IMR-90 (cell line): Measurements from ENCODE around the gene ST6GALNAC3. TPM values are rescaled to one million over a fixed set of nuclear protein-coding genes. Genes with fewer than 3 reads are reported as not detected.

Source experiments
- ATAC-seq: fragments of 200-7000 bp; cut with Tn5 transposase; 2 replicates; pipeline ENCODE4 v1.9.1; 2020; ENCODE audit warnings: low read depth, mild to moderate bottlenecking, moderate library complexity
- BruUV-seq: library from RNA; stranded (reverse); fragments of 400-500 nt; replicated peaks from 2 replicates; lab custom pipeline; 2021; lab: Mats Ljungman, UMichigan
- CTCF ChIA-PET: fragments of 300-600 bp; formaldehyde crosslinking; extraction: SDS; loops from one replicate; lab custom pipeline; 2021; ENCODE audit warnings: antibody characterized with exemption; lab: Yijun Ruan, JAX
- POLR2A ChIA-PET: fragments of 300-600 bp; sonication (Branson Sonifier 250); formaldehyde crosslinking; loops from one replicate; lab custom pipeline; 2022; ENCODE audit warnings: antibody characterized with exemption; ENCODE audit not compliant: unreplicated experiment; lab: Charles Lee
- DNase-seq: peaks from one replicate; pipeline ENCODE4 v3.0.0; 2013
- H2AFZ ChIP-seq: replicated peaks from 2 replicates; pipeline ENCODE3; 2013; ENCODE audit warnings: low read length, mild to moderate bottlenecking; ENCODE audit not compliant: poor library complexity
- H2AK5ac ChIP-seq: 2 replicates; pipeline ENCODE4 v1.6.1; 2013; ENCODE audit warnings: low read depth, low read length, inconsistent platforms
- H2AK9ac ChIP-seq: replicated peaks from 2 replicates; pipeline ENCODE3; 2013; ENCODE audit warnings: mild to moderate bottlenecking, low read depth, low read length, moderate library complexity; ENCODE audit not compliant: poor library complexity
- H2BK120ac ChIP-seq: 2 replicates; pipeline ENCODE4 v1.6.1; 2013; ENCODE audit warnings: low read depth, low read length, inconsistent platforms
- H2BK15ac ChIP-seq: 3 replicates; pipeline ENCODE4 v1.6.1; 2013; ENCODE audit warnings: low read depth, low read length, inconsistent platforms
- H2BK20ac ChIP-seq: 2 replicates; pipeline ENCODE4 v1.6.1; 2013; ENCODE audit warnings: low read depth, mild to moderate bottlenecking, inconsistent platforms, low read length, moderate library complexity
- H2BK5ac ChIP-seq: 2 replicates; pipeline ENCODE4 v1.6.1; 2013; ENCODE audit warnings: mild to moderate bottlenecking, low read depth, low read length, inconsistent platforms; ENCODE audit not compliant: poor library complexity, severe bottlenecking
- H3K14ac ChIP-seq: replicated peaks from 2 replicates; pipeline ENCODE4 v1.6.1; 2013; ENCODE audit warnings: low read depth, low read length, inconsistent platforms
- H3K18ac ChIP-seq: 2 replicates; pipeline ENCODE4 v1.6.1; 2013; ENCODE audit warnings: low read depth, low read length, control low read depth
- H3K23ac ChIP-seq: 2 replicates; pipeline ENCODE4 v1.6.1; 2013; ENCODE audit warnings: low read depth, low read length, inconsistent platforms
- H3K27ac ChIP-seq: 2 replicates; pipeline ENCODE4 v1.5.1; 2013; ENCODE audit warnings: mild to moderate bottlenecking, control low read depth, low read length; ENCODE audit not compliant: insufficient read depth
- H3K27me3 ChIP-seq: 2 replicates; pipeline ENCODE4 v1.6.1; 2013; ENCODE audit warnings: low read length; ENCODE audit not compliant: control insufficient read depth, insufficient read depth
- H3K36me3 ChIP-seq: 2 replicates; pipeline ENCODE4 v1.6.1; 2013; ENCODE audit warnings: low read length, mixed read lengths; ENCODE audit not compliant: control insufficient read depth, insufficient read depth
- H3K4ac ChIP-seq: 2 replicates; pipeline ENCODE4 v1.6.1; 2013; ENCODE audit warnings: low read depth, low read length, inconsistent platforms
- H3K4me1 ChIP-seq: 2 replicates; pipeline ENCODE4 v1.6.1; 2013; ENCODE audit warnings: low read length, mixed read lengths; ENCODE audit not compliant: control insufficient read depth, insufficient read depth
- H3K4me2 ChIP-seq: 2 replicates; pipeline ENCODE4 v1.6.1; 2013; ENCODE audit warnings: low read depth, mild to moderate bottlenecking, control low read depth, low read length, moderate library complexity
- H3K4me3 ChIP-seq: 2 replicates; pipeline ENCODE4 v1.5.1; 2013; ENCODE audit warnings: low read depth, mild to moderate bottlenecking, control low read depth, low read length, moderate library complexity; ENCODE audit not compliant: insufficient read depth
- H3K56ac ChIP-seq: 2 replicates; pipeline ENCODE4 v1.6.1; 2013; ENCODE audit warnings: low read length, inconsistent platforms; ENCODE audit not compliant: insufficient read depth; ENCODE audit errors: extremely low read depth
- H3K79me1 ChIP-seq, 2 experiments: 2 replicates each; pipeline ENCODE4 v1.6.1; 2013; ENCODE audit warnings: low read length in 2 of 2, inconsistent platforms in 1 of 2, low read depth in 1 of 2
- H3K9ac ChIP-seq: 2 replicates; pipeline ENCODE4 v1.6.1; 2013; ENCODE audit warnings: low read depth, low read length, control low read depth
- H3K9me1 ChIP-seq: 2 replicates; pipeline ENCODE4 v1.6.1; 2013; ENCODE audit warnings: low read length, inconsistent platforms; ENCODE audit not compliant: insufficient read depth
- H3K9me3 ChIP-seq: 2 replicates; pipeline ENCODE4 v1.6.1; 2013; ENCODE audit warnings: low read length; ENCODE audit not compliant: control insufficient read depth, insufficient read depth
- H4K20me1 ChIP-seq: 2 replicates; pipeline ENCODE4 v1.6.1; 2013; ENCODE audit warnings: low read length, inconsistent platforms; ENCODE audit not compliant: insufficient read depth
- H4K5ac ChIP-seq: 2 replicates; pipeline ENCODE4 v1.6.1; 2013; ENCODE audit warnings: mild to moderate bottlenecking, low read depth, low read length, control low read depth
- H4K8ac ChIP-seq, 2 experiments: 2 replicates each; pipeline ENCODE4 v1.6.1; 2013; ENCODE audit warnings: low read depth in 2 of 2, low read length in 2 of 2, control low read depth in 1 of 2, inconsistent platforms in 1 of 2
- H4K91ac ChIP-seq: 2 replicates; pipeline ENCODE4 v1.6.1; 2013; ENCODE audit warnings: low read depth, low read length, inconsistent platforms; ENCODE audit not compliant: insufficient read depth
- BHLHE40 ChIP-seq: fragments of 150-350 bp; IDR thresholded peaks from 2 replicates; pipeline ENCODE4 v1.6.1; 2016; ENCODE audit warnings: mild to moderate bottlenecking, low read depth, low read length
- CEBPB ChIP-seq: IDR thresholded peaks from 2 replicates; pipeline ENCODE4 v1.6.1; 2012; ENCODE audit warnings: low read depth, low read length, improper control_type of control experiment
- MAFK ChIP-seq: IDR thresholded peaks from 2 replicates; pipeline ENCODE4 v1.6.1; 2012; ENCODE audit warnings: low read depth, low read length, improper control_type of control experiment
- POLR2A ChIP-seq: IDR thresholded peaks from 2 replicates; pipeline ENCODE4 v1.6.1; 2012; ENCODE audit warnings: mild to moderate bottlenecking, low read depth, low read length
- RCOR1 ChIP-seq: IDR thresholded peaks from 2 replicates; pipeline ENCODE4 v1.6.1; 2012; ENCODE audit warnings: mild to moderate bottlenecking, low read length, improper control_type of control experiment; ENCODE audit not compliant: insufficient replicate concordance
- RFX5 ChIP-seq: IDR thresholded peaks from 2 replicates; pipeline ENCODE4 v1.8.0; 2012; ENCODE audit warnings: low read depth, mild to moderate bottlenecking, low read length, moderate library complexity
- SMC3 ChIP-seq: fragments of 150-350 bp; IDR thresholded peaks from 2 replicates; pipeline ENCODE4 v1.6.1; 2016; ENCODE audit warnings: low read depth, mild to moderate bottlenecking, antibody characterized with exemption, low read length, moderate library complexity
- dilution Hi-C: fragments of 300-500 bp; cut with HindIII; formaldehyde crosslinking; loops from one replicate; pipeline ENCODE4 v1.14.3; 2018; ENCODE audit warnings: low sequenced_read_pairs; ENCODE audit not compliant: unreplicated experiment
- in situ Hi-C: fragments of 300-500 bp; cut with MboI; formaldehyde crosslinking; loops from 3 replicates; pipeline ENCODE4 v1.14.3; 2019; ENCODE audit warnings: low sequenced_read_pairs, inconsistent platforms, mixed read lengths
- intact Hi-C: fragments of 100-400 bp; cut with micrococcal nuclease; formaldehyde crosslinking; loops from 2 replicates; pipeline ENCODE4 v1.10.0; 2022
- polyA plus RNA-seq, 3 experiments: library from polyadenylated mRNA; depleted of rRNA; stranded (reverse); fragments of >200 nt; gene quantifications; 2 replicates each; pipeline ENCODE4 v1.2.3, GENCODE V29; 2012; ENCODE audit warnings: low replicate concordance in 1 of 3
- total RNA-seq: library from RNA; depleted of rRNA; stranded (reverse); fragments of >200 nt; gene quantifications from 2 replicates; pipeline ENCODE4 v1.2.3, GENCODE V29; 2012

The ST6GALNAC3 gene
- total and polyA plus RNA-seq, 2 of the 4 experiments (the other 2 are of a cell fraction), result 0.65 to 1.3 TPM

- no peak overlapping the region for H2BK20ac ChIP-seq
- DNase-seq, result no peak
- H2AK5ac ChIP-seq, result no peak overlapping the region
- no peak overlapping the region for H2AFZ ChIP-seq
- no peak overlapping the region for H3K56ac ChIP-seq
- no peak overlapping the region for H3K4me3 ChIP-seq
- CTCF ChIA-PET, result no interaction called here
- no peak for ATAC-seq
- no peak overlapping the region; the same call in 1 of the 2 replicates for H3K14ac ChIP-seq
- intact Hi-C loops, result no loop called here
- no peak overlapping the region for H2BK5ac ChIP-seq
- H4K5ac ChIP-seq, result no peak overlapping the region
- in situ Hi-C loops, result no loop called here
- no peaks in the 10 kb centered on the region for H3K27me3 ChIP-seq
- no peaks in the 10 kb centered on the region for H3K36me3 ChIP-seq
- H3K9me1 ChIP-seq, result no peaks in the 10 kb centered on the region
- POLR2A ChIA-PET, result no interaction called here
- no peak overlapping the region for H3K27ac ChIP-seq
- H3K4me2 ChIP-seq, result no peak overlapping the region
- H3K4me1 ChIP-seq, result no peaks in the 10 kb centered on the region
- dilution Hi-C loops, result no loop called here
- no peaks in the 10 kb centered on the region for H3K9me3 ChIP-seq
- TF ChIP-seq BHLHE40, result no peak
- no peak for TF ChIP-seq CEBPB
- no peak for TF ChIP-seq RFX5
- TF ChIP-seq SMC3, result no peak
- no peak for TF ChIP-seq MAFK
- TF ChIP-seq RCOR1, result no peak
- TF ChIP-seq POLR2A, result no peak
- H4K20me1 ChIP-seq, result no peaks in the 10 kb centered on the region
- BruUV-seq, result no TSS peak
- no peak overlapping the region for H3K18ac ChIP-seq
- H3K4ac ChIP-seq, result no peak overlapping the region
- H4K8ac ChIP-seq, result no peak overlapping the region
- H3K79me1 ChIP-seq, result no peaks in the 10 kb centered on the region
- H3K23ac ChIP-seq, result no peak overlapping the region
- no peak overlapping the region for H2AK9ac ChIP-seq
- no peak overlapping the region for H2BK120ac ChIP-seq
- H4K91ac ChIP-seq, result no peak overlapping the region
- no peak overlapping the region for H3K9ac ChIP-seq
- no peak overlapping the region for H2BK15ac ChIP-seq
These were observed 104.7 kb downstream of the ST6GALNAC3 start for GRCh38 chr1:76179219-76179698.
